HG03571 (cell line): ENCODE data around the gene HPDL.

ENCODE experiments used
- ATAC-seq: cut with Tn5 transposase; IDR thresholded peaks from one replicate; pipeline ENCODE4 v1.9.1; 2021; ENCODE audit not compliant: unreplicated experiment

Gene HPDL

DNA sequence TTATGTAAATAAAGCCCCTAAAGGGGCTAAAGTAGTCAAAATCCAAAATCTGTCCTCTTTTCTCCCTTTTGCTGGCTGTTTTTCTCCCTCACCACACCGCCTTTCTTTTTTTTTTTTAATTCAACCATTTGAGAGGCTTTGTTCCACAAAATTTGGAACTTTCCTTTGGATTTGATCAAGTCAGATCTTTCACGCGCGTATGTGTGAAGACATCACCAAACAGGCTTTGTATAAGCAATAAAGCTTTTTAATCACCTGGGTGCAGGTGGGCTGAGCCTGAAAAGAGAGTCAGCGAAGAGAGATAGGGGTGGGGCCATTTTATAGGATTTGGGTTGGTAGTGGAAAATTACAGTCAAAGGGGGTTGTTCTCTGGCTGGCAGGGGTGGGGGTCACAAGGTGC lies 5.3 kb upstream of the HPDL start:
- ATAC-seq: no peak

DNA sequence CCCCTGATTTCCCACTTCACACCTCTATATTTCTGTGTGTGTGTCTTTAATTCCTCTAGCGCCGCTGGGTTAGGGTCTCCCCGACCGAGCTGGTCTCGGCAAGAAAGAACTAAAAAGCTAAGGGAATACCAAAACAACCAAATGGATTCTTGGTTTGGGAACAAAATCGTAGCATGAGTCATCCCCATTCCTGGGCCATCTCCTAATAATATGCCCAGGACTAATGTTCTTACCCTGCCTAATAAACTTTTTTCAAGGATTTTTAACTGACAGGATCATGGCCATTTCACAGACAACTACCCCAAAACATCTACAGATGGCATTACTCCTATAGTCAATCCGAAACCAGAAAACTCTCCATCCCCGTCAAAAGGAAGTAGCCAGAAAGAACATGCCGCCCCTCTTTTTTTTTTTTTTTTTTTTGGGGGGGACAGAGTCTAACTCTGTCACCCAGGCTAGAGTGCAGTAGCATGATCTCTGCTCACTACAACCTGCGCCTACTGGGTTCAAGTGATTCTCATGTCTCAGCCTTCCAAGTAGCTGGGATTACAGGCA lies 4.1 kb upstream of the HPDL start:
- ATAC-seq: no peak

DNA sequence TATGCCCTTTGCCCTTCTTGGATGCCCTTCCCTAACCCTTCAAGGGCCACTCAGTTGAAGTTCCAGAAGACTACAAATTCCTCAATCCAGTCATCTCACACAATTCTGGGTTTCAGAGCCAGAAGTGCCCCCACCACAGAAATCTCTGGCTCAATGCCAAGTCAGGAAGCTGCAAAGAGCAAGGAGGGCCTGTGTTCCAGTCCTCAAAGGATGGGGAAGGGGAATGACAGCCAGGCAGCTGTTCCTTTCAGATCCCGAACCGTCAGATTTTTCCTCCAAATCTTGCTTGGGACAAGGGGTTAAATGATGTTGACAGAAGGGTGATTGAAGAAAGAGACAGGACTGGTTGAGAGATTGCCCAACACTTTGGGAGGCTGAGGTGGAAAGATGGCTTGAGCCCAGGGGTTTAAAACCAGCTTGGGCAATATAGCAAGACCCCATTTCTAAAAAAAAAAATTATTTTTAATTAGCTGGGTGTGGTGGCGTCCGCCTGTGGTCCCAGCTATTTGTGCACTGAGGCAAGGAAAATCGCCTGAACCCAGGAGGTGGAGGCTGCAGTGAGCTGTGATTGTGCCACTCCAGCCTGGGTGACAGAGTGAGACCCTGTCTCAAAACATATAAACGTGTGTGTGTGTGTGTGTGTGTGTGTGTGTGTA lies 716 bp upstream of the HPDL start:
- no peak for ATAC-seq

DNA sequence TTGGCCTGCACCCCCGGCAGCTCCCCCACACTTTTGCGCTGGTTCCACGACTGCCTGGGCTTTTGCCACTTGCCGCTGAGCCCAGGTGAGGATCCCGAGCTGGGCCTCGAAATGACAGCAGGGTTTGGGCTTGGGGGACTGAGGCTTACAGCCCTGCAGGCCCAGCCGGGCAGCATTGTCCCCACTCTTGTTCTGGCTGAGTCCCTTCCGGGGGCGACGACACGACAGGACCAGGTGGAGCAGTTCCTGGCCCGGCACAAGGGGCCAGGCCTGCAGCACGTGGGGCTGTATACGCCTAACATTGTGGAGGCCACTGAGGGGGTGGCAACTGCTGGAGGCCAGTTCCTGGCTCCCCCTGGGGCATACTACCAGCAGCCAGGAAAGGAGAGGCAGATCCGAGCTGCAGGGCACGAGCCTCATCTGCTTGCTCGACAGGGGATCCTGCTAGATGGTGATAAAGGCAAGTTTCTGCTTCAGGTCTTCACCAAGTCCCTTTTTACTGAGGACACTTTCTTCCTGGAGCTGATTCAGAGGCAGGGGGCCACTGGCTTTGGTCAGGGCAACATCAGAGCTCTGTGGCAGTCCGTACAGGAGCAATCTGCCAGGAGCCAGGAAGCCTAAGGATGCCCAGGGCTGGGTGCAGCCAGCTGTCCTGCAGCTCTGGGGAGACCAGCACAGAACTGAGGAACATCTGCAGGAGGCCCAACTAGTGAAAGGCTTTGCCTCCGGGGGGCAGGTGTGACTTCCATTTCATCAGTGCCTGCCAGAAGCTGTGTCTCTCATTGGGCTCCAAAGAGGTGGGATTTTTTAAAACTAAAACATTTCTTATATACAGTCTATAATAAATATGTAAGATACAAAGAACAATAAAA lies 1.2 kb downstream of the HPDL start:
- ATAC-seq: no peak

DNA sequence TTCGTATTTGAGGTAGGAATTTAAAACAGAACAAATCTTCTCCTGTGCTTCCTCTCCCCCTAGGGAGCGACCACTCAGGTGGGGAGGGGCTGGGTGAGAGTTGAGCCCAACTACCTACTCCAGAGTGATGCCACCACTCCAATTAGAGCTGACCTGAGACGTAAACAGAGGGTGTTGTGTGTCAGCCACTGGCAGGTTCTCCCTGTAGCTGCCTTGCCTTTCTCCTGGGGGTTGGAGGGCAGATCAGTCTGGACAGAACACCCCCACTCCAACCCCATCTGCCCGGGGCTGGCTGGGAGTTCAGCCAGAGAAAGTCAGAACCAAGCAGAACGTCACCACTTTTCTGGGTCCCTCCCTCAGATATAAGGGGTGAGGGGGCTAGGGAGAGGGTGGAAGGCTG lies 2.0 kb downstream of the HPDL start:
- no peak for ATAC-seq

DNA sequence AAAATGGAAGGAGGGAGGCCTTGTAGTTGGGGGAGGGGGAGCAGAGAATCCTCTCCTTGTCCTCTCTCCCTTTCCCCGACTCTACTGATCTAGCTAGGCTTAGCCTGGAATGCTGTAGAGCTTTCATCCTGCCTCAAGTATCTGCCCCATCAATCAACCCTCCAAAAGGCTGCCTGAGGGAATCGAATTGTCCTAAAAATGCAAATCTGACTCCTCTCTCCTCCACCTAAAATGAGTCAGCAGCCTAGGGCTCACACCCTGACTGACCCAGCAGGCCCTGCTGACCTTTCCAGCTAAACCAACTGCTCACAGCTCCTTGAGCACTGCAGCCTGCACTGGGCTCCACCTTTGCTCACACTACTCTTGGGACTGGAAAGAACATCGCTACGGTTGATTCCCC lies 2.8 kb downstream of the HPDL start:
- no peak for ATAC-seq

DNA sequence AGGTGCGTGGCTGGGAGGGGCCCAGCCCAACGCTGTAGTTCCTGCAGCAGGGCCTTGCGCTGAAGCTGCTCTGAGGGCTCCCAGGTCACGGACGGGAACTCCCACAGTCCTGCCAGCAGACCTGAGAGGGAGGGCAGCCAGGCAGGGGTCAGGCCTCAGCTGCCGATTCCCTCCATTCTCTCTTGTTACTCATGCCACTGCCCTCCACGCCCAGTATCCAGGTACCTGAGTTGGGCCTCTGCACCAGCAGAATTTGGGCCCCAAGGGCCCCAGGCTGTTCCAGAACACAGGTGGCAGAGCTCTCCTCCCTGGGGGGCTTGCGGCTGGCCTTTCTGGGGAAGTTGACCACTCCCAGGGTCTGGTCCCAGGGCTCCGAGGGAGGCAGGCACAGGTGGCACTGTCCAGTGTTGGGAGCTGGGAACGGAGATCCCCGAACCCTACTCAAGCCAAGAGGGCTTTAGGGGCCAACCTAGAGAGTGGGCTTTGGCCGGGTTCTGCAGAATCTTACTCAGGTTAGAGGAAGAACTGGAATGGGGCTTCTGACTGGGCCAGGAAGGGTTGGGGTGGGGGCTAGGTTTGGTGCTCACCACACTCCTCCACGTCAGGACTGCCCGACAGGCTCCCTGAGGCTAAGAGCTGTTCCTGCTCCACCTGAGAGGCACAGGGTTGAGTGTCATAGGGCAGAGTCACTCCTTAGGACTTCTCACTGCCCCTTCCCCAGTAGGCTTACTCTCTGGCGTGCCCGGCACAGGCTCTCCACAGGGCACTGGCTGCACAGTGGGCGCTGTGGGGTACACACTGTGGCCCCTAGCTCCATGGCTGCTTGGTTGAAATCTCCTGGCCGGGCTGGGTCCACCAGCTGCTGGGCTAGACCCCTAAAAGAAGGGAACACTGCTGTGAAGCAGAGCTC lies 5.0 kb downstream of the HPDL start:
- no peak for ATAC-seq

DNA sequence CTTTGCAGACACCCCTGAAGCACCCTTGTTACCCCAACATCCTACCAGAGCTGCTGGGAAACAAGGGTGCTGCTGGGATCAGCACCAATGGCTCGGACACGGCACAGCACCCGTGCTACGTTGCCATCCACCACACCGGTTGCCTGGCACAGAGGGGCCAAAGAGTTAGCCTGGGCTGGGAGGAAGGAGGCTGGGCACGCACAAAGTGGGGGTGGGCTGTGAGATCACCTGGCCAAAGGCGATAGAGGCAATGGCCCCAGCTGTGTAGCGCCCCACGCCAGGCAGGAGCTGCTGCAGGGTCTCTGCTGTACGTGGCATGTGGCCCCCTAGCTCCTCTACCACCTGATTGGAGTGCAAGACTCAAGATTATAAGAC lies 5.6 kb downstream of the HPDL start:
- no peak for ATAC-seq

DNA sequence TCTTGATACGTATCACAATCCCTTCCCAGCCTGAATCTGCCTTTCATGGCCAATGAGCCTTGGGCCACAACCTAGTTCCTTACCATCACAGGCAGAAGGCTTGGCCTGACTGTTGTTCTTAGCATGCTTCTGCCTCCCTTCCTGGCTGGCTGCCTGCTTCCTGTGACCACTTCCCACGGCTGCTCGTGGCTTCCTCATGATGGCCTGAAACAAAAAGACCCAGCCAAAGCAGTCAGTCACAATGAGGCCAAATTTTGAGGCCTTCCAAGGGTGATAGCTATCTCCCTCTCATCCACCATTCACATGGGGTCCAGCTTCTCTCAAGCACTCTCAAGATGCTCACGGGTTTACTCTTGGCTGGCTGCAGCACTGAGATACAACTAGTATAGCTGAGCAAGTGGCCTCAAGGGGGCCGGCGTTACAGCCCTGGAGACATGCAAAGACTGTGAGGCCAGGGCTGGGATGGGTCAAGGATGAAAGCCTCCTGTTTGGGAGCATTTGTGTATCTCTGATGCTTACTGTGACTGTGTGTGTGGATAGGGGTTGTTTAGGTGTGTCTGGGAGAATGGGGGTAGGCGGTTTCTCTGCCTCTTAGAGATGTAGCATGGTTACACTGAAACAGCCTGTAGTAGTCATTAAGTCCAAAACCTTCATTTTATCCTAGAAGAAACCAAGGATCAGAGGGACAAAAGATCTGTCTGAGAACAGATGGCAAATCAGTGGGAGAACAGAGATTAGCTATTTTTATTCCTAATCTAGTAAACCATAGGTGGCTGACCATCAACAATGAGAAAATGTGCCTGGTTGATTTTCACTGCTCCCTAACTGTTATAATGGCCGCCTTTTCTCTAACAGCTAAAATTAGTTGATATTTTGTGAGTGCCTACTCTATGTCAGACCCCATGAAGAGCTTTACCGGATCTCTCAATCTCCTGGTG lies 7.9 kb downstream of the HPDL start:
- ATAC-seq: no peak

DNA sequence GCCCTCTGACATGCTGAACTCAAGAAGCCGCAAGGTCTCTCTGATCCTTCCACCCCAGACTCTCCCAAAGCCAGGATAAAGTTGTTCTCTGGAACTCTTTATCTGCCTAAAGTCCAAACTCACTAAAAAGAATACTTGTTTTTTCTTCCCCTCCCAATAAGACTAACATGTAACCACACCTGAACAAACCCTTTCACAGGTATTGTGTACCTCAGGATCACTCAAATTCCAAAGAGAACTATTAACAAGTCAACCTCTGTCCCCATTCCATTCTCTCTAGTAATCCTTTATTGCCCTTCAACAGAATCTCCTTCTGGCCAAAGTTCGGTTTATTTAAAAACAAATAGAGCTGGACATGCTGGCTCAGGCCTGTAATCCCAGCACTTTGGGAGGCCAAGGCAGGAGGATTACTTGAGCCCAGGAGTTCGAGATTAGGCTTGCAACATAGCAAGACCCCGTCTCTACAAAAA lies 9.2 kb downstream of the HPDL start:
- ATAC-seq: no peak

DNA sequence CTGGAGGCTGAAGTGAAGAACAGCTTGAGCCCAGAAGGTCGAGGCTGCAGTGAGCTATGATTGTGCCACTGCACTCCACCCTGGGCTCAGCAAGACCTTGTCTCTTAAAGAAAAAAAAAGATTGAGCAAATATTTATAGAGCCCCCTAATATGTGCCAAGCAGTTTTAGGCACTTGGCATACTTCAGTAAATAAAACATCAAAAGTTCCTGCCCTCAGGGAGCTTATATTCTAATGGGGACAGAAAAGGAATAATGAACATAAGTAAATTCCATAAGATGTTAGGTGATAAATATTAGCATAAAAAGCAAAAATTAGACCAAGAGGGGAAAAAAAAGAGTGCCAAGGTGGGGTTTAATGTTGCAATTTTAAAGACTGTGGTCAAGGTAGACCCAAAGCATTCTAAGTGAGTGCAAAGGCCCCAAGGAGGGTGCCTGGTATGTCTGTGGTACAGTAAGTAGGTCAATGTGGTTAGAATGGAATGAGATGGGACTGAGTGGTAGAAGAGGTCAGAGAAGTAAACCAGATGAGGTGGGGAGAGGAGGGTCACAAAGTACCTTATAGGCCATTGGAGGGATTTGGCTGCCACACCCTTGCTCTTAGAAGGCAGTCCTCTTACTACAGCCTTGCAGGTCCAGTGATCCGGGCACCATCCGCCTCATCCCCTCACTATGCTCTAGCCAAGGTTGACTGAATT lies 11.1 kb downstream of the HPDL start:
- ATAC-seq: no peak

DNA sequence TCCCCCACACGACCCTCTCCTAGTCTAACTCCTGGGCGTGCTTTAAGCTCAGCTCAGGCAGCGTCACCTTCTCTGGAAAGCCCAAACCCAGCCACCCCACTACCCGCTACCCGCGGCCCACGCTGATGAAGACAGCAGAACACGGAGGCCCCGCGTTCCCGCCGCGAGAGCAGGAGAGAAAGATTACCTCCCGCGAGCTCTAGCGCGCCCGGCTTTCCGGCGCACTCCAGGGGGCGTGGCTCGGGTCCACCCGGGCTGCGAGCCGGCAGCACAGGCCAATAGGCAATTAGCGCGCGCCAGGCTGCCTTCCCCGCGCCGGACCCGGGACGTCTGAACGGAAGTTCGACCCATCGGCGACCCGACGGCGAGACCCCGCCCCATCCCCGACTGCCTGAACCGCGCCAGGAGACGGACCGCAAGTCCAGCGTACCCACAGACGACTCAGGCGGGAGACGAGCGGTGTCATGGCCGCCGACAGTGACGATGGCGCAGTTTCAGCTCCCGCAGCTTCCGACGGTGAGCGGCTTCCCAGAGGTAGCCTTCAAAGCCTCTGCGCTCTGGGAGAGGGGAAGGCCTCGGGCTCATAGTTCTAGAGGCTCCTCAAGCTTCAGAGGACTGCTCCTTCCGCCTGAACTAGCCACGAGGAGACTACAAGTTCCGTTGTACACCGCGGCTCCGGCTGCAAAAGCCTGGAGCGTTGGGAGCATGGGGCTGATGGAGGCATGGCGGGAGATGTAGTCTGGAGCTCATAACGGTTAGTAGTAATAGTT lies 13.3 kb downstream of the HPDL start, which contains the start of the genes MUTYH and TOE1:
MUTYH (minus strand) TSS at position 652 of the 770 bp plus-strand sequence. CDS start 5,935 bp downstream, outside the sequence.
TOE1 (plus strand) TSS at position 382 of the 770 bp plus-strand sequence; CDS start at position 465, 83 bp downstream.
- ATAC-seq: peak; percentile 85

DNA sequence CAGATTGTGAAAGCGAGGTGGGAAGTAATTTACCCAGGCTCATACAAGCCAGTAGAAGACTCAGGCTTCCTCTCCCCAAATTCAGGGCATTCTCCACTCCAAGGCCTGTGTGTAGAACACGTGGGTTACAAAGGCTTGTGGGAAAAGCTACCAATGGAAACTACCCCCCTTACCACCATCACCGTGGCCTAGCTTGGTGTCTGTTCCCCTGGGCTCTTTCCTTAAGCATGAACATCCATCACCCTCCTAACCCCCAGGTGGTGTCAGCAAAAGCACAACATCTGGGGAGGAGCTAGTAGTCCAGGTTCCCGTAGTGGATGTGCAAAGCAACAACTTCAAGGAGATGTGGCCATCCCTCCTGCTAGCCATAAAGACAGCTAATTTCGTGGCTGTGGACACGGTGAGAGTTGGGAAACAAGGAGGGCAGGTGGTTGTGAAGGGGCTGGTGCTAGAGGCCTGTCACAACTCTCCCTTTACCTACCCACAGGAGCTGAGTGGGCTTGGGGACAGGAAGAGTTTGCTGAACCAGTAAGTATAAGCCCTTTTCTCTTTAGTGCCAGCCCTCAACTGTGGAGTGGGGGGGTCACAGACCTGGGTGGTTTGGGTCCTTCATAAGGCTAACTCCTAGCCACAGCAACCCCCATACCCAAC lies 14.2 kb downstream of the HPDL start:
- ATAC-seq: no peak

DNA sequence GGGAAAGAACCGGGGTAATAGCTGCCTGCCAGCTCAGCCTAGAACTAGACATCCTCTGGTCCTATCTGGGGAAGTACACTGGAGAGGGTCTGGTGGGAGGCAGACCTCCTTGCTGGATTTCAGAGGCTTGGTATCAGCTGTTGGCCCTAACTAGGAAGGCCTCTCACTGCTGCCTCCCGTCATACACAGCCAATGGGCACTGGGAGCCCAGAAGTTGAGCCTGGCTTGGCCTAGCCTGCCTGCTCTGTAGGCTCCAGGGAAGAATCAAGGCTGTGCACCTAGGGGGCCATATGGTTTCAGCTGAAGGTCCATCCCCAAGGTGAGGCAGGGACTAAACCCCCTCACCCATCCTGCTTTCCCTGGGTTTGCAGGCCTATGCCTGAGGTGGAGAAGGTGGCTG lies 17.8 kb downstream of the HPDL start:
- ATAC-seq: no peak

DNA sequence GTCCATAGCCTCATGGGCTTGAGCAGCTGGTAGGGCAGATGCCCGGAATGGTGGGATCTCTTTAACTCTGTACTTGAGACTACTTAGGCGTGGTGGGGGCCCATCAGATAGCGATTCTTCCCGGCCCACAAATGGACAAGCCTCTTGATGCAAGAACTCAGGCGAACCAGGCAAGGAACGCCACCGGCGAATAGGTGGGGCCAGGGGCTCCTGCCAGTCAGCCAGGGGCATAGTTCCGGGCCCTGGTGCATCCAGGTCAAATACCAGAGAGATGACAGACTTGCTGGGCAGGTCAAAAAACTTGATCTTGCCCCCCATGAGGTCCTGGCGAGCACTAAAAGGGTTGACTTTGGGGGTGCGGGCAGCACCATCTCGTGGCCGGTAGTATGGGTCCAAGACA lies 18.3 kb downstream of the HPDL start:
- no peak for ATAC-seq

DNA sequence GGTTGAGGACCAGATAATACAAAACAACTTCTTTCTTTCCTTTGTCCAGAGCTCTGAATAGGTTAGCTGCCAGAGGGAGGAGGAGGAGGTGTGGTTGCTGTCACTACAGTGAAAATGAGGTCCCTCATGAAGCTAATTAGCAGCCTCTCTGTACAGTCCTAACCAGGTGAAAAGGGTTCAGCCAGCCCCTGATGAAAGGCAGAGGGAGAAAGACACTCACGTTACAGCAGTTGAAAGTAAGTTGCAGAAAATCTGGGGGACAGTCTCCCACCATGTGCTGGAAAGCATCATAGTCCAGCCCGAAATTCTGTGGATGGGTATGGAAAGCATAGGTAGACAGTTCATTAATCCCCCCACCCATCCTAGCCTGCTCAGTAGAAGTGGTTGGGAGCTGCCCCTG lies 19.8 kb downstream of the HPDL start:
- no peak for ATAC-seq

DNA sequence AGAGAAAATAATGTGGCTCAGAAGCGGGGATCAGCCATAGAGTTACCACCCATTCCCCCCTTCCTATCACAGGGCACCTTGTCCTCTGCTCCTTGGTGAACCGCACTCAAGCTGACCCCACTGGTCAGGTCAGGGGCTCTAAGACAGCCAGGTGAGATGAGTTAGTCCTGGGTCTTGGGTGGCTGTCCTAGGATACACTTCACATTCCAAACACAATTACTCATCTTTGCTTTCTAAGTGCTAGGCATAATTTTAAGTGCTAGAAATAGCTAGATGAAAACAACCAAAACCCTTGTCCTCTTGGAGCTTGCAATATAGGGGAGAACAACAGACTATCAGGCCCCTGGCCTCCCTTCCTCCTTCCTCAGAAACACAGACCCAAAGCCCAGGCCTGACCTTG lies 21.3 kb downstream of the HPDL start:
- ATAC-seq: no peak

DNA sequence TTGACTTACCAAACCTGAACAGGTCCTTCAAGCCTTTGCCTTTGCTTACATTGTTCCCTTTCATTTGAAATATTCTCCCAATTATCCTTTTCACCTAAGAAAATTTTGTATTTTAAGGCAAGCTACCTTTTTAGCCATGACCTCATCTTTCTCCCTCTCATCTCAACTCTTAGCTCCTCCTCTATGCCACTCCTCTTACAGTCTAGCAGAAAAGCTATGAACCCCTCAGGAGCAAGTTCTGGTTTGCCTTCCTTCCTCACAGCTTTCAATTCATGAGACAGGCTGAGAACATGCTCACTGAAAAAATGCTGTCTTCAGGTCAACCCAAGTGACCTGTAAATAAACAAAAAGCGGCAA lies 21.9 kb downstream of the HPDL start:
- no peak for ATAC-seq
